Right kidney (tissue), 1 donor: Measurements from ENCODE around the gene MYL2.

ENCODE experiments used
- DNase-seq: peaks from one replicate; pipeline ENCODE4 v3.0.0-alpha.2; 2016

The MYL2 gene

GRCh38 chr12:110930348-110931314 is 10.3 kb upstream of the MYL2 start:
- DNase-seq: no peak

DNA sequence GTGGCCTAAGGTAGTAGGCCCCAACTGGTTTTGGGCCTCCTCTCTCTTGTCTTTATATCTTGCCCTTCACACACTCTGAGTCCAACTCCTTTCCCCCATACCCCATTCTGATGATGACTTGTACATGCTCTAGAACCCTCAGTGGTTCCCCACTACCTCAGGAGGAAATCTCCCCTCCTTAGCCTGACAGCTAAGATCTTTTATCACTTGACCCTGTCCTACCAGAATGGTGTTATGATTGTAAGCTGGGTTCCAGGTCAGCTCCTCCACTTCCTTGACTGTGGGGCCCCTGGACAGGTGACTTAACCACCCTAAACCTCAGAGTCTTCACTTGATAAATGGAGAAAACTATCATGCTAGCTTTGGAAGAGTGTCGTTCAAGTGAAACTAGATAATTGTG is 9.4 kb upstream of the MYL2 start:
- DNase-seq: no peak

- DNase-seq: no peak
These were observed 8.3 kb upstream of the MYL2 start for GRCh38 chr12:110928700-110929099.

GRCh38 chr12:110927546-110927945 is 7.2 kb upstream of the MYL2 start:
- DNase-seq: no peak

DNA sequence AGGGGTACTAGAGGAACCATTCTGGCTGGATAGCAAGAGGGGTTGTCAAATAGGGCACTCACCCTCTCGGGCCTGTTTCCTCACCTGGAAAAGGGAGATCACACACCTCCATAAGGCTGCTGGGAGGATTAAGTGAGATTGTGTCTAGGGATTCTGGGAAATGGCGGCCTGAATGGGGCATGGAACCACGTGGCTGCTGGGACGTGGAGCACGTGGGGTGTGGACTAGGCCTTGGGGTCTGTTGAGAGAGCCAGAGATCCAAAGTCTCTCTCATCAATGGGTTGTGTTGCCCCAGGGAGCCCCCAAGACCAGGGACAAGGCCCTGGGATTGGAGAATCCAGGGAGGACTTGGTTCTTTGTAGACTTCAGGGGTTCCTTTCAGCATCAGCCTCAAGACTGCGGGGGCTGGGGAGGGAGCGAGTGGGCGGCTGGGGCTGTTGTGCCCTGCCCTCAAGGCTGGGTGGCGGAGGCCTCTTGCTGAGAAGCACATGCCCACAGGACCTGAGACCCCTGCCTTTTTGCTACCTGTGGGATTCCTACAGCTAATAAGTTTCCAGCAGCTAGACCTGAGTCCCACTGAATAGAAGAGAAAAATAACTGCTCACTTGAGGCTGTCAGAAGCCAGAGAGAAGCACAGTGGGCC is 3.4 kb upstream of the MYL2 start:
- no peak for DNase-seq

DNA sequence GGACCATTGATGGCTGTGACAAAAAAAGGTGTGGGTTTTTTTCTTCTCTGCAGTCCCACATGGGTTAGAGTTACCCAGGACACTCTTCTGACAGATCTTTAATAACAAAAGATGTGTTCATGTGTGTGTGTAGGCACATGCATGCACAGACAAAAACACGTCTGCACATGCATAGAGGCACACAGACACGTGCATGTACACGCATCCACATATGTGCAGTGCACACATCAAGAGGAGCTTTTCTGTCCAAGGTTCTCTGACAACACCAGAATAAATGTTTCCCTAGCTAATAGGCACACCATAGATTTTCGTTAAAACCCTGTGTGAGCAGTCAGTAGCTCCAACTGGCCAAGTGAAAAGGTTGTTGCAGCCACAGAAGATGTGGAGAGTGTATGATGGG is 2.8 kb upstream of the MYL2 start:
- no peak for DNase-seq

DNA sequence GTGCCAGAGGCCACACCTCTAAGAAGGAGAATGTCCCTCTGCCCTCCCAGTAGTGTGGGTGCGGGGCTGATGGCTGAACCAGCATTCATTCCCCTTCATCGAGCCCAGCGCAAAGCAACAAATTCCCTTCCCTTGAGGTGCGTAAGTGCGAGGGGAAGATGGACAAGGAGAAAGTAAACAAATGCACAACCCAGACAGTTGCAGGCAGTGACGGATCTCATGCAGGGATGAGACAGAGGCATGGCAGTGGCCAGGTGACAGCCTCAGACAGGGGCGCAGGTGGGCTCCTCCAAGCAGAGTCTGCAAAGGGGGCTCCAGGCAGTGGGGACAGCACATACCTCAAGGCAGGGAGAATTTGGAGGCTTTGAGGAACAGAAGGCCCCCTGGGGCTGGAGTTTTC is 2.3 kb upstream of the MYL2 start:
- no peak for DNase-seq

GRCh38 chr12:110921262-110921661 is 883 bp upstream of the MYL2 start:
- no peak for DNase-seq

DNA sequence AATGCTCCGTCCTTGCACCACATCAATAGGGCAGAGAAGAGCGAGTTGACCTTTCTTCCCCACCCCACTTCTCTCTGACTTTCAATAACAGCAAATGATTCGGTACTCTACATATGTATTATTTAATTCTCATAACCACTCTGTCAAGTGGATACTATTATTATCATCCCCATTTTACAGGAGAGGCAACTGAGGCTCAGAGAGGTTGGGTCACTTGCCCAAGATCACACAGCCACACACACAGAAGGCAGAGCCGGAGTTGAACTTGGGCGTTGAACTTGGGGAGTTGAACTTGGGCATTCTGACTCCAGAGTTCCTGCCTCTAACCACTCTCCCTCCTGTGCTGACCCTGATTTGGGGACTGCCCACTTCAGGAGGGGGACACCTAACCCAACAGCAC is 659 bp downstream of the MYL2 start:
- DNase-seq: no peak

DNA sequence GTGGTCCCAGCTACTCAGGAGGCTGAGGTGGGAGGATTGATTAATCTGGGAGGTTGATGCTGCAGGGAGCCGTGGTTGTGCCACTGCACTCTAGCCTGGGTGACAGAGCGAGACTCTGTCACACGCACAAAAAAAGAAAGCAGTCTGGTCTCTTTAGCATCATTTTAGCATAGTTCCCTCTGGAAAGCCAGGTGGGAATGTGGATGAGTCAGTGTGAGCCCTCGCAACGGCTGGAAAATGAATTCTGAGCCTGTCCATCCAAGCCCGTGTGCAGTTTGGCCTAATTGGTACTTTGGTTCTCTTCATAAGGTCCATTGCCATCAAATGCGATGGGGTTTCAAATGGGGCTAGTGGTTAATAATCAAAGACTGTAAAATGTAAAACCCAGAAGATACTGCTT is 2.4 kb downstream of the MYL2 start:
- DNase-seq: no peak

DNA sequence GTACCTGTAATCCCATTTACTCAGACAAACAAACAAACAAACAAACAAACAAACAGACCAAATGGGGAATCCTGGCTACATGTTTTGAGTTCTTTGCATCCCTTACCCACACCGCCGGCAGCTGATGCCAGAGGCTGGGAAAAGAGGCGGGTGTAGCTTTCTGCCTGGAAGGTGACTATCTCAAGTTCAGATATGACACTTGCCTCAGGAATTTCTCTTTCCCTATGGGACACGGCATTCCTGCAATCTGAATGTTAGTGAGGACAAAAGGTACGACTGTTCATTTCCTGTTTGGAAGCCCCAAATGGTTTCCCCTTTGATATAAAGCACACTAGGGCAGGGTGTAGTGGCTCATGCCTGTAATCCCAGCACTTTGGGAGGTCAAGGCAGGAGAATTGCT is 2.9 kb downstream of the MYL2 start:
- no peak for DNase-seq

- no peak for DNase-seq
These were observed 4.0 kb downstream of the MYL2 start for GRCh38 chr12:110916295-110916875.

- no peak for DNase-seq
These were observed 7.0 kb downstream of the MYL2 start for GRCh38 chr12:110913119-110914056.

- no peak for DNase-seq
These were observed 8.1 kb downstream of the MYL2 start for GRCh38 chr12:110912263-110912662.

GRCh38 chr12:110908377-110909152 is 11.8 kb downstream of the MYL2 start:
- no peak for DNase-seq

- DNase-seq: no peak
These were observed 12.8 kb downstream of the MYL2 start for GRCh38 chr12:110907583-110907982.

GRCh38 chr12:110906985-110907384 is 13.4 kb downstream of the MYL2 start:
- DNase-seq: no peak

DNA sequence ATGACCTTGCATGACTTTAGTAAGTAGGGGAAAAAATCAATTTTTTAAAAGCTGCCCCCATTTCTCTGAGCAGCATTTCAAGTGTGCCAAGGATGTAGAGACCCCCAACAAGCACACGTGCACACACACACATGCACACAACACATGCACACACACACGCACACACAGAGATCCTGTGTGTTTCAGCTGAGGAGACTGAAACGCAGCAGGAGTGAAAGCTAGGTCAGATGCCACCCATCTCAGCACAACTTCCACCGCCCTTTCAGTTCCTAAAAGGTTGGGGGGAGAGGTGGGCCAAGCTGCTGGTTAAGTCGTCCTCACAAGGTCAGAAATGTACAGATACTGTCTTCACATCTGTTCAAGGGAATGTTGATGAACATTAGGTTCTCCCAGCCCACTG is 13.9 kb downstream of the MYL2 start:
- DNase-seq: no peak

- DNase-seq: no peak
These were observed 14.3 kb downstream of the MYL2 start for GRCh38 chr12:110906083-110906482.

DNA sequence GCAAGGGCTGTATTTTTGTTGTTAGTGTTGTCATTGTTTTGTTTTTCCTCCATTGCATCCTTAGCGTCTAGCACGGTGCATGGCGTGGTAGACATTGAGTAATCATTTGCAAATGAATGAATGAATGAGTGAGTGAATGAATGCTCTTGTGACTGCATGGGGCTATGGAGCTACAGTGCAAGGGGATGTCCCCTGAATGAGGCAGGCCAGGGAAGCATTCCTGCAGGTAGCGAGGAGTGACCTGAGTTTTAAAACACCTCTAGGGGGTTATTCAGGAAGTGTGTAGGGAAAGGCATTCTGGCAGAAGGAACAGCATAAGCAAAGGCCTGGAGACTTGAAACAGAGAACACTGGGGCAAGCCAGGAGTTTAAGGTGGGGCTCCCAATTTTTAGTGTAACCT is 16.9 kb downstream of the MYL2 start:
- no peak for DNase-seq

DNA sequence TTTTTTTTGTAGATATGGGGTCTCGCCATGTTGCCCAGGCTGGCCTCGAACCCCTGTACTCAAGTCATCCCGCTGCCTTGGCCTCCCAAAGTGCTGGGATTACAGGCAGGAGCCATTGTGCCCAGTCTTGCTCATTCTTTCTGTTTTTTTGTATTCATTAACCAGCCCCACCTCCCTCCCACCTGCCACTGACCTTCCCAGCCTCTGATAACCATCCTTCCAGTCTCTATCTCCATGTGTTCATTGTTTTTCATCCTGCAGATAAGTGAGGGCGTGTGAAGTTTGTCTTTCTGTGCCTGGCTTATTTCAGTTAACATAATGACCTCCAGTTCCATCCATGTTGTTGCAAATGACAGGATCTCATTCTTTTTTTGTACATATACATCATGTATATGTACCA is 19.0 kb downstream of the MYL2 start:
- no peak for DNase-seq

DNA sequence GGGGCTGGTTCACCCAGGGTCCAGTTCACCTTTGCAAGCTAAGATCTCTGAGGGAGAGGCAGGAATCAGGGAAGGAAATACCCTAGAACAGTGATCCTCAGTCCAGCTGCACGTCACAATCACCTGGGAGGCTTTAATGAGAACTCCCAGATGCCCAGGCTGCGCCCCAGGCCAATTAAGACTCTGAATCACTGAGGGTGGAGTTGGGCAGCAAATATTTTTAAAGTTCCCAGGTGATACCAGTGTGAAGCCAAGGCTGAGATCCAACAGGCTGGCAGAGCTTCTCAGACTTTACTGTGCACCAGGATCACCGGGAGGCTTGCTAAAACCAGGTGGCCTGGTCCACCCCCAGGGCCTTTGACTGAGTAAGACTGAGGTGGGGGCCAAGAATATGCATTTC is 23.8 kb downstream of the MYL2 start:
- no peak for DNase-seq
